ENCODE measurements around the gene MARCHF9.
A peak's percentile ranks its signal among the peaks of the same experiment; 100 is the strongest.

Gene MARCHF9

DNA sequence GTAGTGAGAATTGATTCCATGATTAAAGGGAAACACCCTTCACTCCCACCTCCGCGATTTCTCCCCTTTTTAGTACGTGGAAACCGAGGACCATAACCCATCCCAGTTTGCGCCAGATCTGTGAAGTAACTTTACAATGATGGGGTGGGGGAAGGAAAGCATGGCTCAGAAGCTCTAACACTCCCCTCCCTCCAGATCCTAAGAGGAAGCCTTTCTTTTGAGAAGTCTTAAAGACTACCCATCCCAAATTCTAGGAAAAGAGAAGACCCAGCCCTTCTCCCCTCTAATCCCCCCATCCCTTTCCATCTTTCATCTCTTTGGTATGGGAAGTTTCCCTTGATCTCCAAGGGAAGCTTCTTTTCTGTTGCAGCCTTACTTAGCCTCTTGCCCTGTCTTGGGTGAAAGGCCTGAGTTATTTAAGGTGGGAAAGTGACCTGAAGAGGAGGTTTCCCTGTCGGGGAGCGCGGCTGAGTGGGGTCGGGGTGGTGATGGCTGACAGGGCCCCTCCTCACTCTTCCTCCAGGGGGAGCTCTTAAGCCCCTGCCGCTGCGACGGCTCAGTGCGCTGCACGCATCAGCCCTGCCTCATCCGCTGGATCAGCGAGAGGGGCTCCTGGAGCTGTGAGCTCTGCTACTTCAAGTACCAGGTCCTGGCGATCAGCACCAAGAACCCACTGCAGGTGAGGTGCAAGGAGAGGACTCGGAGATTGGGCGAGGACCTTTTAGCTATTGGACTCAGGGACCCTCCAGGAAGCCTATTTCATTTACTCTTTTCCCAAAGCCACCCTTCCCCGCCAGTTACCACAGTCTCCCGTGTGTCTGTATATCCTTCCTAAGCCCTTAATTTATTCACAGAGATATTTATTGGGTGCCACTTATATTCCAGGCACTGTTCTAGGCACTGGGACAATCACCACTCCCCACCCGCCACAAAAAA lies 1.8 kb downstream of the MARCHF9 start:
- no peak for DNase-seq

- no peak for DNase-seq
Measured at GRCh38 chr12:57757771-57758170, 2.9 kb downstream of the MARCHF9 start.

DNA sequence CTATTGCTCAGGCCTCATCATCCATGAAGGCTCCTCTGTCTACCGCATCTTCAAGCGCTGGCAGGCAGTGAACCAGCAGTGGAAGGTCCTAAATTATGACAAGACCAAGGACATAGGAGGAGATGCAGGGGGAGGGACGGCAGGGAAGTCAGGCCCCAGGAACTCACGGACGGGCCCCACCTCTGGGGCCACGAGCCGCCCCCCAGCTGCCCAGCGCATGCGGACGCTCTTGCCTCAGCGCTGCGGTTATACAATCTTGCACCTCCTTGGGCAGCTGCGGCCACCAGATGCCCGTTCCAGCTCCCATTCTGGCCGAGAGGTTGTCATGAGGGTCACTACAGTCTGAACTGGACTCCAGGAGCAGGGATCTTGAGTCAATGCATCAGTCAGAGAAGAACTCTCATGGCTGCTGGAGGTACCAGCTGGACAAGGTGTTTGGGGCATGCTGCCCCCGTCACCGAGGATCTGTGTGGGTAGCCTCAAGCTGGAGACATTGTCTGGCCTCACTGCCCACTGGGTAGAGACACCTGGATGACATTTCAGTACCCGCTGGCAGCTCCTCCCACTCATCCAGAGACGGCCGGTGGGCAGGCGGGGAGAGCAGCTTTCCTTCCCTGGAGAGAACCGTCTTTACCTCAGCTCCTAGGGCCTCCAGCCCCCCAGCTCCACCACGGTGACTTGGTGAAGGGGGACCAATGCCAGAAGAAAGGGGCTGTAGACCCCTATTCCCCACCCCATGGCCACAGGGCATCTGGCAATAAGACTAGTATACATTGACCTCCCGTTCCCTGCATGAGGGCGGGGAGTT lies 3.9 kb downstream of the MARCHF9 start:
- DNase-seq = no peak

GRCh38 chr12:57759360-57759980 lies 4.6 kb downstream of the MARCHF9 start:
- DNase-seq = no peak

GRCh38 chr12:57760347-57760982 lies 5.6 kb downstream of the MARCHF9 start:
- no peak for DNase-seq

GRCh38 chr12:57761391-57761998 lies 6.6 kb downstream of the MARCHF9 start:
- no peak for DNase-seq

DNA sequence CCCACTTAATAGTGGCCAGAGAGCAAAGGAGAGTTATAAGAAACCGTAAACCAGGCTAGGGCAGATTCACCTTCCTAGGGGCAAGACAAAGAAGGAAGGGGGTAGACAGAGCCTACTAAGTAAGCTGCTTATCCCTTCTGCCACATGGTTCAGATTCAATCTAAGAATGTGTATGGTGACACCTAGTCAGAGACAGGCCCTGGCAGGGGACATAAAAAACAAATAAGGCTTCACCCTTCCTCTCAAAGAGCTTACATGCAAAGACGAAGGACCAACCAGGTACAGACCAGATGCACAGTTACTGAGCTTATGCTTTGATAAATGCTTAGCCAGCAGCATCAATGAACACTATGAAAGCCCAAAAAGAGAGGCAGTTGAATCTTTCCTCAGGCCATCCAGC lies 7.6 kb downstream of the MARCHF9 start:
- no peak for DNase-seq

DNA sequence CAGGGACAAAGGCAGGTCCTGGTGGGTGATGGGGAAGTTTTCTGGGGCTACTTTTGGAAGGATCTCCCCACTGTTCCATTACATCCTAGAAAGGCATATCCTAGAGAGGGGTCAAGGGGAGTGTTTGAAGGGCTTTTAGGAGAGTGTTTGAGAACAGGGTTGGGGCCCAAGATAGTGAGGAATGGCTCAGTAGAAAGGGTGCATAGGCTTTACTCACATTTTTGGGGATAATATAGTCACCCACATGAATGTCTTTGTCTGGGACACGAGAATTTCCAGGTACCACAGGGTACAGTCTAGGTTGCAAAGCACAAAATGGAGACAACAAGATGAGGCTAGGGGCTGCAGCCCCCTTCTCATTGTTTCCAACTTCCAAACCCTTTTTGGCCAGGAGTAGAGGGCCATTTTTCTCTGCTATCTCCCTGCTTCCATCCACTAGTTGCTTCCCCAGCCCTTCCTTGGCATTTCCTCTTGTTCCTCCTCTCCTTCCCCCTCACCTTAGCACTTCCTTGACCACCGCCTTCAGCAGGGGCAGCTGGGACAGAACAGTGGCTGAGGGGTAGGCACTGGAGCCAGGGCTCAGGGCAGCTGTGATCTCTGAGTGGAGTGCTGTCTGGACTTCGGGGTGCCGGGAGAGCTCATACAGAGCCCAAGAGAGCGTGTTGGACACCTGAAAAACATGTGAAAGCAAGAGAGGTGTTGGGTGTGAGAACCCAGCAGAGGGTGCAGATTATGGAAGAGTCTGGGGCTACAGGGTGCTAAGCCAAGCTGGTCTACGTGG lies 9.2 kb downstream of the MARCHF9 start:
- DNase-seq = no peak

DNA sequence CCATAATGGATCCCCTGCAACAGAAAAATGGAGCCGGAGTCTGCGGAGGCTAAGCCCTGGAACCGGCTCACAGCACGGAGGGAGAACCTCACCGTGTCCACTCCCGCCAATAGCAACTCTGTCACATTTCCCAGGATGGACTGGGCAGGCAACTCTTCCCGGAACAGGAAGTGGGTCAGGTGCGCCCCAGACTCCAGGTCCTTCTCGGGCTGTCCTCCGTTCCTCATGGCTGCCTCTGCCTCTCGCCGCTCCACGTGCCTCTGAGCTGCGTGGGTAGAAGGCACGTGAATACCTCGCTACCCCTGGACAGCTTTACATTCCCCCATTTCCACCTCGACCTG lies 9.7 kb downstream of the MARCHF9 start:
- DNase-seq = no peak

DNA sequence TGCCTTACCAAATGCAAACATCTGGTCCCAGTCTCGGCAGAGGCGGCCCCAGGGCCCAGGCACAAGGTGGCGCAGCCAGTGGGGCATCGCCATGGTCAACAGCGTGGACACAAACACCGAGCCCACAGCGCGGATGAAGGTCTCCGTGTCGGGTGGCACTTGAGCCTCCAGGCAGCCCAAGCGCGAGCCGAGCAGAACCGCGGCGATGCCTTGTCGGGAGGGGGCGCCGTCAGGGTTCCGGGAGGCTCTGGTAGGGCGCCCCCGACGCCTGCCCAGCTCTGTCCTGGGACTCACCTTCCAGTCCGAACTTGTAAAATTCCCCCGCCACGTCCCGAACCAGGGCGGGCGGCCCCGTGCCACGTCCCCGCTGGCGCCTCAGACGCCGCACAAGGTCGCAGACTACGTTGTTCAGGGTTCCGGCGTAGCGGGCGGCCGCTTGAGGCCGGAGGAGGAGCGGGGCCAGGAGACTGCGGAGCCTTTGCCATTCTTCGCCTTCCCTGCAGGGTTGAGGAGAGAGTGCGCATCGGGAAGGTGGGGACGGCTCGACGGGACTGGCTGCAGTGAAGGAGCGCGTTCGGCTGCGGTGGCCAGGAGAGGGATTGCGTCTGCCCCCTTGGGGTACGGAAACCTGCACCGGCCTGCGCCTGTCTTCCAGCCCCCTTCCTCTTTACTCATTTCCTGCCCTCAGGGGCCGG lies 10.2 kb downstream of the MARCHF9 start:
- DNase-seq = no peak

DNA sequence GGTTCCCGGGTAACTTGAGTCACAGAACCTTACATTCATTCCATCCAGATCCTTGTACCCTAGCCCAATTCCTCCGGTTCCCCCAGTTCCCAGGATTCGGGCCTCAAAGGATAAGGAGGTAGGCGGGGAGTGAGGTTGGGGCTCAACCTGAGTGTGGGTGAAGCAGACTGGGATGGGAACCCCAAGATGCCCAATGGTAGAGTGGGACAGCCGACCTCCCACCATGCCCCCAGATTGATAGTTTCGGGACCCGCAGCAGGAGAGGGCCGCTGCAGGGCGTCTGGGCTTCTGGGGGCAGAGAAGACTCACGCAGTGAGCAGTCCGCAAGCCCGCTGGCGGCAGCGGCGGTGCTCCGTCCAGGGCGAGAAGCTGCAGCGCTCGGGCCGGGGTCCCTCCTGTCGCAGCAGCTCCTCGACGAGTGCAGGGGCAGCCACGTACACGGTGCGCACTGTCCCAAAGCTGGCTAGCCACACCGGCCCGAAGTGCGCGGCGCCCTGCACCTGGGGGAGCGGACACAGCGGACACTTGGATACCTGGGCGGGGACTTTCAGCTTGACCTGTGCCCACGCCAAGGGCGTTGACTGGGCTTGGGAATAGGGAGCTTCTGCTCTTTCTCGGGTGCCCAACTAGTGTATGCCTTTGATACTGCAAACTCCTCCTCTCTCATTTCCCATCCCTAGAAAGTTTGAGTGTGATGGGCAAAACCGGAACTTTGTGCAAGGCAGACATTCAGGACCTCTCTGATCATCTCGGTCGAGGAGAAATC lies 11.0 kb downstream of the MARCHF9 start:
- no peak for DNase-seq

DNA sequence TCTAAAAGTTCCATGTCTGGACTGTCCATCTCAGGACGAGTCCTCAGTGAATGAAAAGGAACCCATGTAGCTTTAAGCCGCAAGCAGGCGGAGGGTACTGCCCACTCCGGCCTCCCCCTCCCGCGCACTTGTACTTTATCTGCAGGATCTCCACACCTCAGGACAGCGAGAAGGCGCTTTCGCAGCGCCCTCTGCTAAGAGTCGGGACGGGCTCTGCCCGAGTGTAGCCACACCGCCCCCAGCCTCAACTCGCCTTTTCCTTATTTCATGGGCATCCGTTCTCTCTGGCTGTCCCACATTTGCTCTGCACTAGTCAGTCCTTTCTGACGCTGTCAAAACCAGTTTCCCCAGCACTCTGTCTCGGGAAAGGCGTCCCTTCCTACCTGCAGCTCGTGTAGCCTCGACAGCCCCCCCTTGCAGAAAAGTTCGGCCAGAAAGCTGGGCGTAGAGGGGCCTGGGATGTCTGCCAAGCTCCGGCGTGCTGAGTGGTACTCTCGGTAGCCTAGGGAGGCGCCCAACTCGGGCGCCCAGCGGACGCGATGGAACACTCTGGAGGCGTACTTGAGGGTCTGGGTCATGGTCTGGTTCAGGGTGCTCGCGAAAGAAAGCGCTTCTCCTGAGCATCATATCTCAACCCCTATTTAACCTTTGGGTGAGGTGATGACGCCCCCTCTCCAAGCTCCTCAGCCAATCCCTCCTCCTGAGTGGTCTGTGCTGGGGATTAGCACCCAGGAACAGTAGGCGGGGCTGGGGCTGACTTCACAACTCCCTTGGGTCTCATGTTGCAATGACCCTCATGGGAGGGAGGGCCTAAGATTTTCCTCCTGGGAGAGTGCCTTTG lies 11.8 kb downstream of the MARCHF9 start, which contains the start of gene CYP27B1:
CYP27B1 (minus strand) TSS at position 615 of the 841 bp plus-strand sequence; CDS start at position 578, 37 bp downstream.
- DNase-seq = no peak

GRCh38 chr12:57767305-57767698 lies 12.4 kb downstream of the MARCHF9 start:
- DNase-seq = no peak

GRCh38 chr12:57767876-57768275 lies 13.0 kb downstream of the MARCHF9 start:
- DNase-seq = no peak

- DNase-seq = no peak
Measured at GRCh38 chr12:57769594-57769993, 14.7 kb downstream of the MARCHF9 start.

GRCh38 chr12:57770734-57771133 lies 15.8 kb downstream of the MARCHF9 start:
- no peak for DNase-seq

GRCh38 chr12:57771236-57771872 lies 16.5 kb downstream of the MARCHF9 start:
- peak; percentile 83 for DNase-seq

GRCh38 chr12:57771873-57772428 lies 17.0 kb downstream of the MARCHF9 start, which contains the start of gene METTL1:
TSS of gene METTL1 (minus strand) at chr12:57772105. CDS start at chr12:57772083, 22 bp downstream.
- peak; percentile 88 for DNase-seq
